Liver (tissue), 9 donors: ENCODE results near the gene CAPN10. TPM values are rescaled to one million over a fixed set of nuclear protein-coding genes. Genes with fewer than 3 reads are reported as not detected.

Source experiments
- DNase-seq: peaks from one replicate; pipeline ENCODE4 v3.0.0-alpha.2; 2017; ENCODE audit warnings: low spot score
- H3K27ac ChIP-seq, 2 donors: one replicate each; pipeline ENCODE4 v1.7.0; 2013; ENCODE audit warnings: inconsistent platforms in 2 of 2, low read length in 2 of 2, control low read depth in 1 of 2, low read depth in 1 of 2, mild to moderate bottlenecking in 1 of 2
- H3K27me3 ChIP-seq, 4 donors: one replicate each; pipeline versions ENCODE4 v1.6.1 to v1.7.0; 2013; ENCODE audit warnings: low read length in 3 of 4, inconsistent platforms in 1 of 4, mild to moderate bottlenecking in 1 of 4, moderate library complexity in 1 of 4; ENCODE audit not compliant: control insufficient read depth in 4 of 4, insufficient read depth in 4 of 4
- H3K36me3 ChIP-seq, 4 donors: one replicate each; pipeline versions ENCODE4 v1.6.1 to v1.7.0; 2013; ENCODE audit warnings: low read length in 3 of 4, mild to moderate bottlenecking in 3 of 4, low read depth in 1 of 4, moderate library complexity in 1 of 4; ENCODE audit not compliant: control insufficient read depth in 4 of 4, insufficient read depth in 3 of 4
- H3K4me1 ChIP-seq, 4 donors: one replicate each; pipeline versions ENCODE4 v1.6.1 to v1.7.0; 2013; ENCODE audit warnings: low read length in 3 of 4, mild to moderate bottlenecking in 3 of 4, moderate library complexity in 1 of 4; ENCODE audit not compliant: control insufficient read depth in 4 of 4, insufficient read depth in 4 of 4
- H3K4me3 ChIP-seq, 3 donors: one replicate each; pipeline versions ENCODE4 v1.6.1 to v1.7.0; 2013; ENCODE audit warnings: low read length in 3 of 3, control low read depth in 1 of 3, low read depth in 1 of 3, mild to moderate bottlenecking in 1 of 3
- H3K9ac ChIP-seq, 2 donors: one replicate each; pipeline ENCODE4 v1.7.0; 2013; ENCODE audit warnings: low read length in 2 of 2, mild to moderate bottlenecking in 2 of 2, moderate library complexity in 2 of 2, control low read depth in 1 of 2, low read depth in 1 of 2
- H3K9me3 ChIP-seq, 4 donors: one replicate each; pipeline versions ENCODE4 v1.6.1 to v1.7.0; 2013; ENCODE audit warnings: low read length in 3 of 4; ENCODE audit not compliant: control insufficient read depth in 4 of 4
- ATF3 ChIP-seq: IDR thresholded peaks from 2 replicates; pipeline ENCODE4 v1.6.1; 2016; ENCODE audit warnings: antibody characterized with exemption
- CTCF ChIP-seq: fragments of 150-350 bp; IDR thresholded peaks from 2 replicates; pipeline ENCODE4 v1.5.1; 2017; ENCODE audit warnings: improper control_type of control experiment, low read depth, low read length; ENCODE audit not compliant: missing input control
- EGR1 ChIP-seq, 2 donors: IDR thresholded peaks; 2 replicates each; pipeline ENCODE4 v1.6.1; 2016 to 2018; ENCODE audit warnings: antibody characterized with exemption in 2 of 2, low read depth in 2 of 2
- FOXA1 ChIP-seq: IDR thresholded peaks from 2 replicates; pipeline ENCODE4 v1.6.1; 2016; ENCODE audit warnings: antibody characterized with exemption
- GABPA ChIP-seq, 2 donors: IDR thresholded peaks in 1 of 2; conservative IDR thresholded peaks in 1 of 2; 2 replicates each; pipeline ENCODE4 v1.6.1; 2016; ENCODE audit warnings: antibody characterized with exemption in 2 of 2, mild to moderate bottlenecking in 1 of 2, moderate library complexity in 1 of 2
- HNF4A ChIP-seq, 2 donors: conservative IDR thresholded peaks; 2 replicates each; pipeline ENCODE4 v1.6.1; 2016; ENCODE audit warnings: antibody characterized with exemption in 2 of 2, mild to moderate bottlenecking in 2 of 2
- HNF4G ChIP-seq: IDR thresholded peaks from 2 replicates; pipeline ENCODE4 v1.6.1; 2016; ENCODE audit warnings: antibody characterized with exemption
- JUND ChIP-seq, 2 donors: IDR thresholded peaks; 2 replicates each; pipeline ENCODE4 v1.6.1; 2016; ENCODE audit warnings: antibody characterized with exemption in 2 of 2
- MAX ChIP-seq: IDR thresholded peaks from 2 replicates; pipeline ENCODE4 v1.6.1; 2016; ENCODE audit warnings: antibody characterized with exemption
- NR2F2 ChIP-seq: IDR thresholded peaks from 2 replicates; pipeline ENCODE4 v1.6.1; 2016; ENCODE audit warnings: antibody characterized with exemption
- RAD21 ChIP-seq, 2 donors: IDR thresholded peaks; 2 replicates each; pipeline ENCODE4 v1.6.1; 2016; ENCODE audit warnings: antibody characterized with exemption in 2 of 2, mild to moderate bottlenecking in 2 of 2
- REST ChIP-seq: IDR thresholded peaks from 2 replicates; pipeline ENCODE4 v1.6.1; 2016; ENCODE audit warnings: antibody characterized with exemption, mild to moderate bottlenecking
- RXRA ChIP-seq, 2 donors: IDR thresholded peaks; 2 replicates each; pipeline ENCODE4 v1.6.1; 2017 to 2018; ENCODE audit warnings: antibody characterized with exemption in 2 of 2, mild to moderate bottlenecking in 1 of 2
- SP1 ChIP-seq: IDR thresholded peaks from 2 replicates; pipeline ENCODE4 v1.6.1; 2018; ENCODE audit warnings: antibody characterized with exemption, mild to moderate bottlenecking
- TAF1 ChIP-seq: conservative IDR thresholded peaks from 2 replicates; pipeline ENCODE4 v1.6.1; 2016; ENCODE audit warnings: antibody characterized with exemption, mild to moderate bottlenecking
- YY1 ChIP-seq: IDR thresholded peaks from 2 replicates; pipeline ENCODE4 v1.6.1; 2016; ENCODE audit warnings: antibody characterized with exemption, mild to moderate bottlenecking
- ZBTB33 ChIP-seq: IDR thresholded peaks from 2 replicates; pipeline ENCODE4 v1.6.1; 2016; ENCODE audit warnings: antibody characterized with exemption
- WGBS: extraction: QIAGEN DNeasy Blood & Tissue Kit; methylation state at CpG from one replicate; pipeline ENCODE4 v1.1.7; 2013; 5-methylcytosine and 5-hydroxymethylcytosine counted together
- polyA plus RNA-seq, 2 donors: library from polyadenylated mRNA; stranded (reverse) in 1 of 2; unstranded in 1 of 2; fragments of 200-250 nt in 1 of 2; fragments of >200 nt in 1 of 2; fragmentation: Nextera tagmentation in 1 of 2; extraction: Ambion mirVana in 1 of 2; gene quantifications; one replicate each; pipeline versions ENCODE4 v1.2.1 to v1.2.3, GENCODE V29; 2013 to 2015
- total RNA-seq, 2 donors: library from RNA; depleted of rRNA; stranded (reverse); fragments of >200 nt; gene quantifications; one replicate each; pipeline ENCODE4 v1.2.3, GENCODE V29; 2014
- donor health status: healthy.
- donor health status: healthy.
- donor health status: healthy.
- donor health status: healthy.
- donor health status: healthy.

The CAPN10 gene
- total and polyA plus RNA-seq, 4 donors, result 4.8 to 11.3 (median 6.5) TPM

GRCh38 chr2:240574386-240575100 lies 12.0 kb upstream of the CAPN10 start:
- TF ChIP-seq HNF4G (no peak), SP1 (no peak), FOXA1 (no peak), MAX (no peak), RXRA (IDR thresholded peaks at IDR 0.05) (no peak), TAF1 (no peak), JUND (IDR thresholded peaks at IDR 0.05) (no peak), YY1 (no peak), ZBTB33 (no peak), RAD21 (IDR thresholded peaks at IDR 0.05) (no peak), ATF3 (no peak), EGR1 (IDR thresholded peaks at IDR 0.05; ENCODE audit: low read depth in 2 of 2) (no peak), REST (no peak), HNF4A (conservative IDR thresholded peaks at IDR 0.05) (no peak), GABPA (IDR thresholded peaks at IDR 0.05 in 1 of 2, conservative IDR thresholded peaks at IDR 0.05 in 1 of 2) (no peak), CTCF (no peak), NR2F2 (no peak)
- Histone ChIP-seq H3K4me3 (no peak overlapping the region), H3K9me3 (no peaks in the 10 kb centered on the region), H3K27me3 (no peaks in the 10 kb centered on the region), H3K36me3 (peaks cover 0 to 45% (median 7%) of the 10 kb centered on the region in 4 donors), H3K9ac (no peak overlapping the region), H3K4me1 (peaks cover 13 to 20% (median 16%) of the 10 kb centered on the region in 4 donors), H3K27ac (no peak overlapping the region)
- 92% methylated on average over 21 of the region's 21 CpGs for WGBS
- no peak for DNase-seq
